ENCODE data around the gene TPR. TPM values are rescaled to one million over a fixed set of nuclear protein-coding genes. Genes with fewer than 3 reads are reported as not detected.

TPR gene
- total and polyA plus RNA-seq, 2 of the 8 experiments (the other 6 are each of a cell fraction or from before 2014, with no cell fraction given) = 57.1 to 102 TPM

- TF ChIP-seq SRF (IDR thresholded peaks at IDR 0.05; ENCODE audit: low read depth, low read length) = no peak
Observed at GRCh38 chr1:186292875-186293274, 82.2 kb downstream of the TPR start (continued).

- Histone ChIP-seq H3K36me3 (ENCODE audit: control insufficient read depth in 2 of 4, insufficient read depth in 4 of 4, low read length in 3 of 4) (no peaks in the 10 kb centered on the region), H3K23ac (ENCODE audit: insufficient read length) (no peak overlapping the region), H4K5ac (ENCODE audit: insufficient read length, low read depth, low read length) (no peak overlapping the region), H2BK15ac (ENCODE audit: low read length) (no peak overlapping the region), H3K56ac (replicated peaks; ENCODE audit: insufficient read length, low read depth, low read length) (no peak overlapping the region), H3K27me3 (replicated peaks in 1 of 4; ENCODE audit: control insufficient read depth in 3 of 4, extremely low read depth in 1 of 4, insufficient read depth in 3 of 4, low read length in 3 of 4) (no peaks in the 10 kb centered on the region), H3K4me1 (replicated peaks in 1 of 4; ENCODE audit: control insufficient read depth in 3 of 4, insufficient read depth in 4 of 4, low read length in 3 of 4) (no peaks in the 10 kb centered on the region), H2BK20ac (ENCODE audit: low read length) (no peak overlapping the region), H2BK120ac (replicated peaks; ENCODE audit: low read depth, low read length) (no peak overlapping the region), H4K91ac (replicated peaks; ENCODE audit: insufficient read length, low read length) (no peak overlapping the region), H3K27ac (ENCODE audit: low read depth, low read length) (no peak overlapping the region), H3K9me3 (ENCODE audit: insufficient read depth in 2 of 2, low read depth in 1 of 2, low read length in 1 of 2) (no peaks in the 10 kb centered on the region), H3K18ac (ENCODE audit: extremely low read depth, low read length) (no peak overlapping the region), H3K4me2 (ENCODE audit: insufficient read depth in 1 of 2, low read depth in 2 of 2, low read length in 2 of 2) (no peak overlapping the region), H3K79me2 (ENCODE audit: control insufficient read depth in 1 of 2, insufficient read depth in 2 of 2, low read length in 2 of 2) (no peaks in the 10 kb centered on the region), H3K14ac (ENCODE audit: insufficient read length) (no peak overlapping the region), H4K8ac (ENCODE audit: extremely low read depth, insufficient read depth, low read length) (no peak overlapping the region), H3K23me2 (ENCODE audit: low read depth, low read length) (no peaks in the 10 kb centered on the region), H2AK5ac (ENCODE audit: low read depth, low read length) (no peak overlapping the region), H2BK5ac (ENCODE audit: low read depth, low read length) (no peak overlapping the region), H3K4me3 (ENCODE audit: extremely low read depth in 1 of 4, insufficient read depth in 2 of 4, low read depth in 3 of 4, low read length in 4 of 4) (no peak overlapping the region), H4K20me1 (replicated peaks in 1 of 2; ENCODE audit: control insufficient read depth in 1 of 2, insufficient read depth in 2 of 2, low read length in 2 of 2) (no peaks in the 10 kb centered on the region), H3K79me1 (ENCODE audit: low read depth, low read length) (no peaks in the 10 kb centered on the region), H2AFZ (ENCODE audit: low read length) (no peak overlapping the region), H3K9ac (replicated peaks in 1 of 4; ENCODE audit: extremely low read depth in 1 of 4, low read depth in 3 of 4, low read length in 3 of 4) (no peak overlapping the region), H3K4ac (replicated peaks; ENCODE audit: insufficient read length, low read depth, low read length) (no peak overlapping the region), H2BK12ac (ENCODE audit: low read depth, low read length) (no peak overlapping the region)
- 86% methylated on average over 2 of the region's 2 CpGs; no CpG with 5 or more reads in 1 of the 2 experiments for WGBS, 2 experiments (ENCODE audit: extremely low coverage in 1 of 2, insufficient coverage in 1 of 2, insufficient read length in 1 of 2, insufficient replicate concordance in 2 of 2, low coverage in 1 of 2, low lambda C conversion rate in 2 of 2, missing lambda C conversion rate in 1 of 2)
- ChIA-PET CTCF (ENCODE audit: partially characterized antibody) (no interaction called here), POLR2A (ENCODE audit: partially characterized antibody) (no interaction called here)
- DNase-seq (ENCODE audit: low read depth in 1 of 2, low spot score in 2 of 2) (no peak), FAIRE-seq (no peak)
- TF ChIP-seq ASH2L (IDR thresholded peaks at IDR 0.05; ENCODE audit: low read length) (no peak), TAF1 (IDR thresholded peaks at IDR 0.05; ENCODE audit: low read depth, low read length) (no peak), SIX5 (IDR thresholded peaks at IDR 0.05; ENCODE audit: low read depth, low read length) (no peak), RXRA (IDR thresholded peaks at IDR 0.05; ENCODE audit: insufficient read depth, low read depth, low read length) (no peak), BRCA1 (IDR thresholded peaks at IDR 0.05; ENCODE audit: low read depth, low read length) (no peak), CHD1 (IDR thresholded peaks at IDR 0.05; ENCODE audit: low read depth, low read length) (no peak), ATF3 (IDR thresholded peaks at IDR 0.05; ENCODE audit: insufficient read depth, low read depth, low read length) (no peak), SP1 (IDR thresholded peaks at IDR 0.05; ENCODE audit: low read depth, low read length) (no peak), TBP (IDR thresholded peaks at IDR 0.05; ENCODE audit: low read depth, low read length) (no peak), SP2 (IDR thresholded peaks at IDR 0.05; ENCODE audit: low read length) (no peak), KDM1A (IDR thresholded peaks at IDR 0.05; ENCODE audit: borderline replicate concordance, low read length) (no peak), MAX (IDR thresholded peaks at IDR 0.05) (no peak), HDAC2 (IDR thresholded peaks at IDR 0.05; ENCODE audit: borderline replicate concordance in 1 of 2, low read depth in 2 of 2, low read length in 2 of 2) (no peak)
Observed at GRCh38 chr1:186291271-186291670, 83.8 kb downstream of the TPR start.
